ENCODE results near the gene IFITM1. TPM values are rescaled to one million over a fixed set of nuclear protein-coding genes. Genes with fewer than 3 reads are reported as not detected.

Gene IFITM1
- total and polyA plus RNA-seq, 2 of the 13 experiments (the other 11 are each of a cell fraction or from before 2014, with no cell fraction given) = 0.38 to 11.1 TPM

GRCh38 chr11:315051-315481 is 1.2 kb downstream of the IFITM1 start:
- WGBS (ENCODE audit: low lambda C conversion rate) = 17% methylated on average over 6 of the region's 9 CpGs
- no peak overlapping the region for H3K27ac ChIP-seq (ENCODE audit: extremely low read length, insufficient read depth, low read length)
- H3K4me1 ChIP-seq (ENCODE audit: insufficient read depth, low read length) = peaks cover 57% of the 10 kb centered on the region
- ATAC-seq = peak; percentile 34
- CTCF ChIA-PET (ENCODE audit: low intra/inter-chr PET ratio, low total read pairs) = no interaction called here
- no peaks in the 10 kb centered on the region for H3K27me3 ChIP-seq (ENCODE audit: control insufficient read depth in 1 of 2, insufficient read depth in 2 of 2, low read length in 2 of 2)
- H3K79me2 ChIP-seq (ENCODE audit: insufficient read depth, low read length) = peaks cover 4% of the 10 kb centered on the region
- in situ Hi-C loops (cut with HindIII; ENCODE audit: extremely low pct_ligation_motif_present, low pct_unique_long_range_greater_than_20kb) = no loop called here
- BruUV-seq (replicated peaks) = no TSS peak
- peak; percentile 25 for DNase-seq (ENCODE audit: low spot score)
- FAIRE-seq = no peak
- H4K20me1 ChIP-seq (ENCODE audit: insufficient read depth, low read length) = no peaks in the 10 kb centered on the region
- H3K9ac ChIP-seq (ENCODE audit: insufficient read depth, low read depth, low read length) = no peak overlapping the region
- no peaks in the 10 kb centered on the region for H3K36me3 ChIP-seq (replicated peaks in 1 of 2; ENCODE audit: control insufficient read depth in 1 of 2, insufficient read depth in 2 of 2, low read length in 2 of 2)
- intact Hi-C loops (cut with micrococcal nuclease; ENCODE audit: unreplicated experiment) = no loop called here
- no peak overlapping the region for H2AFZ ChIP-seq (ENCODE audit: low read length)
- no peaks in the 10 kb centered on the region for H3K9me3 ChIP-seq (ENCODE audit: low read length)
- POLR2A ChIA-PET = interaction anchor here (0.8 to 1.6 kb wide), 4 partner anchors 9 to 41 kb away, joined by 5 to 9 read pairs (median 5); no protein-coding TSS in a partner anchor
- peak overlapping the region in 1 of 3 experiments; percentile 39; a peak in 2 of 6 replicates for H3K4me3 ChIP-seq (replicated peaks in 1 of 3; ENCODE audit: insufficient read depth in 1 of 3, low read depth in 2 of 3, low read length in 3 of 3)
- peak overlapping the region; percentile 69 for H3K4me2 ChIP-seq (ENCODE audit: low read depth, low read length)
- TF ChIP-seq ZNF775 (CRISPR knock-in tag; IDR thresholded peaks at IDR 0.05; ENCODE audit: borderline replicate concordance) (no peak), GABPA (IDR thresholded peaks at IDR 0.05; ENCODE audit: low read depth, low read length) (no peak), GABPA (CRISPR knock-in tag; IDR thresholded peaks at IDR 0.05; ENCODE audit: low read depth) (no peak), CREM (IDR thresholded peaks at IDR 0.05) (no peak), CREM (CRISPR knock-in tag; IDR thresholded peaks at IDR 0.05) (no peak), ZNF841 (CRISPR knock-in tag; IDR thresholded peaks at IDR 0.05; ENCODE audit: borderline replicate concordance) (no peak), BHLHE40 (IDR thresholded peaks at IDR 0.05; ENCODE audit: low read length) (no peak), ATF7 (IDR thresholded peaks at IDR 0.05) (no peak), ATF7 (CRISPR knock-in tag; IDR thresholded peaks at IDR 0.05) (no peak), STAT5B (CRISPR knock-in tag; IDR thresholded peaks at IDR 0.05) (no peak), PAF1 (CRISPR knock-in tag; IDR thresholded peaks at IDR 0.05) (no peak), ISL2 (CRISPR knock-in tag; IDR thresholded peaks at IDR 0.05) (no peak), RERE (CRISPR knock-in tag; IDR thresholded peaks at IDR 0.05; ENCODE audit: low read depth) (no peak), IRF1 (CRISPR knock-in tag; IDR thresholded peaks at IDR 0.05; ENCODE audit: low read depth) (no peak), ZNF232 (CRISPR knock-in tag; IDR thresholded peaks at IDR 0.05; ENCODE audit: borderline replicate concordance) (no peak), ZNF335 (CRISPR knock-in tag; IDR thresholded peaks at IDR 0.05) (no peak), CEBPG (CRISPR knock-in tag; IDR thresholded peaks at IDR 0.05) (0 out of 2 replicates have a peak, but pooled peaks have one; percentile 16), HOXA5 (CRISPR knock-in tag; IDR thresholded peaks at IDR 0.05) (no peak), ZNF792 (CRISPR knock-in tag; IDR thresholded peaks at IDR 0.05) (no peak), TEAD2 (CRISPR knock-in tag; IDR thresholded peaks at IDR 0.05) (no peak), ISX (CRISPR knock-in tag; conservative IDR thresholded peaks at IDR 0.05) (no peak), ZMYM2 (CRISPR knock-in tag; IDR thresholded peaks at IDR 0.05) (no peak), ZNF614 (CRISPR knock-in tag; IDR thresholded peaks at IDR 0.05; ENCODE audit: borderline replicate concordance) (no peak)
